ENCODE results near the gene EHMT1. TPM values are rescaled to one million over a fixed set of nuclear protein-coding genes. Genes with fewer than 3 reads are reported as not detected.

EHMT1 gene
- total and polyA plus RNA-seq, 2 of the 13 experiments (the other 11 are each of a cell fraction or from before 2014, with no cell fraction given), result 23.0 to 27.1 TPM

- POLR2A ChIA-PET, result no interaction called here
- intact Hi-C loops (cut with micrococcal nuclease; ENCODE audit: unreplicated experiment) (no loop called here), in situ Hi-C loops (cut with HindIII; ENCODE audit: extremely low pct_ligation_motif_present, low pct_unique_long_range_greater_than_20kb) (no loop called here)
- Histone ChIP-seq H3K4me2 (ENCODE audit: low read depth, low read length) (no peak overlapping the region), H4K20me1 (ENCODE audit: insufficient read depth, low read length) (no peaks in the 10 kb centered on the region), H3K9me3 (ENCODE audit: low read length) (no peaks in the 10 kb centered on the region), H3K36me3 (replicated peaks in 1 of 2; ENCODE audit: control insufficient read depth in 1 of 2, insufficient read depth in 2 of 2, low read length in 2 of 2) (peaks cover 5 to 33% of the 10 kb centered on the region in 2 experiments; a peak in 4 of 5 replicates), H3K27me3 (ENCODE audit: control insufficient read depth in 1 of 2, insufficient read depth in 2 of 2, low read length in 2 of 2) (no peaks in the 10 kb centered on the region), H3K9ac (ENCODE audit: insufficient read depth, low read depth, low read length) (no peak overlapping the region), H3K4me3 (replicated peaks in 1 of 3; ENCODE audit: insufficient read depth in 1 of 3, low read depth in 2 of 3, low read length in 3 of 3) (no peak overlapping the region), H3K79me2 (ENCODE audit: insufficient read depth, low read length) (peaks cover 3% of the 10 kb centered on the region), H3K4me1 (ENCODE audit: insufficient read depth, low read length) (no peaks in the 10 kb centered on the region), H3K27ac (ENCODE audit: extremely low read length, insufficient read depth, low read length) (no peak overlapping the region), H2AFZ (ENCODE audit: low read length) (no peak overlapping the region)
- TF ChIP-seq GZF1 (CRISPR knock-in tag; IDR thresholded peaks at IDR 0.05), result no peak
- no peak for TF ChIP-seq ZNF333 (CRISPR knock-in tag; IDR thresholded peaks at IDR 0.05; ENCODE audit: borderline replicate concordance)
- no peak for TF ChIP-seq ZNF207 (IDR thresholded peaks at IDR 0.05; ENCODE audit: borderline replicate concordance)
- no peak for TF ChIP-seq FOSL2 (CRISPR knock-in tag; IDR thresholded peaks at IDR 0.05)
- no peak for TF ChIP-seq KDM1A (CRISPR knock-in tag; IDR thresholded peaks at IDR 0.05)
- TF ChIP-seq SP1 (IDR thresholded peaks at IDR 0.05), result no peak
- TF ChIP-seq SP1 (CRISPR knock-in tag; IDR thresholded peaks at IDR 0.05), result no peak
- no peak for TF ChIP-seq TFDP1 (CRISPR knock-in tag; IDR thresholded peaks at IDR 0.05; ENCODE audit: borderline replicate concordance)
- TF ChIP-seq CBX2 (IDR thresholded peaks at IDR 0.05; ENCODE audit: low read depth, low read length), result no peak
- no peak for TF ChIP-seq CBX2 (CRISPR knock-in tag; IDR thresholded peaks at IDR 0.05; ENCODE audit: low read depth)
- TF ChIP-seq THAP9 (CRISPR knock-in tag; IDR thresholded peaks at IDR 0.05; ENCODE audit: borderline replicate concordance), result no peak
- ATAC-seq (no peak), DNase-seq (ENCODE audit: low spot score) (no peak), FAIRE-seq (no peak)
- CTCF ChIA-PET (ENCODE audit: low intra/inter-chr PET ratio, low total read pairs), result no interaction called here
- BruUV-seq (replicated peaks), result no TSS peak
- 98% methylated on average over 27 of the region's 27 CpGs for WGBS (ENCODE audit: low lambda C conversion rate)
Observed at GRCh38 chr9:137720571-137721110, 101.8 kb downstream of the EHMT1 start.

Measured in HepG2 (cell line).